SK-N-SH treated with all-trans-retinoic acid at 6 μM for 48 hours (cell line): ENCODE data around the gene GORAB.

Source experiments
- ATAC-seq: fragments of 200-7000 bp; cut with Tn5 transposase; 3 replicates; pipeline ENCODE4 v1.9.1; 2020; ENCODE audit warnings: mild to moderate bottlenecking, moderate library complexity
- ARNTL ChIP-seq: fragments of 450-650 bp; formaldehyde crosslinking; IDR thresholded peaks from 2 replicates; pipeline ENCODE4 v1.5.0; 2020; ENCODE audit warnings: low read depth, mild to moderate bottlenecking, moderate library complexity, borderline replicate concordance
- BACH2 ChIP-seq: fragments of 250-450 bp; sonication (Bioruptor Pico); IDR thresholded peaks from 2 replicates; pipeline ENCODE4 v1.9.0; 2021; ENCODE audit warnings: mild to moderate bottlenecking, borderline replicate concordance
- CREB5 ChIP-seq: fragments of 250-450 bp; sonication (Bioruptor Pico); IDR thresholded peaks from 2 replicates; pipeline ENCODE4 v1.5.1; 2020; ENCODE audit warnings: low read depth, mild to moderate bottlenecking, moderate library complexity
- CSDC2 ChIP-seq: fragments of 250-450 bp; sonication (Bioruptor Pico); IDR thresholded peaks from 2 replicates; pipeline ENCODE4 v1.5.0; 2020; ENCODE audit warnings: mild to moderate bottlenecking, moderate library complexity
- CSRNP3 ChIP-seq: fragments of 250-450 bp; sonication (Bioruptor Pico); IDR thresholded peaks from 2 replicates; pipeline ENCODE4 v1.5.1; 2021; ENCODE audit warnings: mild to moderate bottlenecking, moderate library complexity
- ESRRG ChIP-seq: fragments of 250-450 bp; sonication (Bioruptor Pico); IDR thresholded peaks from 2 replicates; pipeline ENCODE4 v1.6.1; 2021; ENCODE audit warnings: mild to moderate bottlenecking
- GLIS3 ChIP-seq: fragments of 250-450 bp; sonication (Bioruptor Pico); IDR thresholded peaks from 2 replicates; pipeline ENCODE4 v1.5.0; 2020; ENCODE audit warnings: mild to moderate bottlenecking, moderate library complexity
- ISL1 ChIP-seq: fragments of 250-450 bp; sonication (Bioruptor Pico); IDR thresholded peaks from 2 replicates; pipeline ENCODE4 v2.1.2; 2022; ENCODE audit warnings: mild to moderate bottlenecking, moderate library complexity
- OSR1 ChIP-seq: fragments of 250-450 bp; sonication (Bioruptor Pico); IDR thresholded peaks from 2 replicates; pipeline ENCODE4 v1.8.0; 2022; ENCODE audit warnings: moderate library complexity, mild to moderate bottlenecking, inconsistent platforms
- PATZ1 ChIP-seq: fragments of 250-450 bp; sonication (Bioruptor Pico); IDR thresholded peaks from 2 replicates; pipeline ENCODE4 v1.8.0; 2020; ENCODE audit warnings: mild to moderate bottlenecking, moderate library complexity, borderline replicate concordance
- POU6F1 ChIP-seq: fragments of 250-450 bp; sonication (Bioruptor Pico); IDR thresholded peaks from 2 replicates; pipeline ENCODE4 v1.8.0; 2021; ENCODE audit warnings: low read depth, mild to moderate bottlenecking, moderate library complexity, borderline replicate concordance
- PPARA ChIP-seq: fragments of 250-450 bp; sonication (Bioruptor Pico); IDR thresholded peaks from 2 replicates; pipeline ENCODE4 v1.5.0; 2020; ENCODE audit warnings: mild to moderate bottlenecking, borderline replicate concordance
- RARB ChIP-seq: fragments of 250-450 bp; sonication (Bioruptor Pico); IDR thresholded peaks from 2 replicates; pipeline ENCODE4 v1.8.0; 2021; ENCODE audit warnings: mild to moderate bottlenecking, moderate library complexity
- SNAI2 ChIP-seq: fragments of 250-450 bp; sonication (Bioruptor Pico); IDR thresholded peaks from 2 replicates; pipeline ENCODE4 v1.5.0; 2020; ENCODE audit warnings: mild to moderate bottlenecking, moderate library complexity
- TCF4 ChIP-seq: fragments of 250-450 bp; sonication (Bioruptor Pico); IDR thresholded peaks from 2 replicates; pipeline ENCODE4 v1.8.0; 2021; ENCODE audit warnings: mild to moderate bottlenecking, moderate library complexity, borderline replicate concordance
- TOX ChIP-seq: fragments of 250-450 bp; sonication (Bioruptor Pico); IDR thresholded peaks from 2 replicates; pipeline ENCODE4 v1.8.0; 2021; ENCODE audit warnings: mild to moderate bottlenecking, moderate library complexity, borderline replicate concordance
- TSHZ2 ChIP-seq: fragments of 250-450 bp; sonication (Bioruptor Pico); IDR thresholded peaks from 2 replicates; pipeline ENCODE4 v1.5.0; 2020; ENCODE audit warnings: mild to moderate bottlenecking, moderate library complexity
- ZC3H10 ChIP-seq: fragments of 250-450 bp; sonication (Bioruptor Pico); IDR thresholded peaks from 2 replicates; pipeline ENCODE4 v1.5.1; 2021; ENCODE audit warnings: mild to moderate bottlenecking, moderate library complexity
- ZFP3 ChIP-seq: fragments of 250-450 bp; sonication (Bioruptor Pico); IDR thresholded peaks from 2 replicates; pipeline ENCODE4 v1.5.0; 2020; ENCODE audit warnings: mild to moderate bottlenecking, moderate library complexity
- ZFP30 ChIP-seq: fragments of 450-650 bp; formaldehyde crosslinking; IDR thresholded peaks from 2 replicates; pipeline ENCODE4 v1.5.0; 2022; ENCODE audit warnings: mild to moderate bottlenecking, moderate library complexity
- ZNF565 ChIP-seq: fragments of 450-650 bp; formaldehyde crosslinking; conservative IDR thresholded peaks from 2 replicates; pipeline ENCODE4 v1.5.0; 2020; ENCODE audit warnings: low read depth, mild to moderate bottlenecking, moderate library complexity
- ZNF70 ChIP-seq: fragments of 450-650 bp; formaldehyde crosslinking; IDR thresholded peaks from 2 replicates; pipeline ENCODE4 v1.5.0; 2020; ENCODE audit warnings: mild to moderate bottlenecking, moderate library complexity
- ZNF8 ChIP-seq: fragments of 450-650 bp; formaldehyde crosslinking; IDR thresholded peaks from 2 replicates; pipeline ENCODE4 v1.5.0; 2020; ENCODE audit warnings: mild to moderate bottlenecking, moderate library complexity

GORAB gene

GRCh38 chr1:170513138-170513537 lies 18.8 kb upstream of the GORAB start:
- no peak for ATAC-seq
- TF ChIP-seq RARB (no peak), CSDC2 (CRISPR knock-in tag) (no peak), BACH2 (CRISPR knock-in tag) (no peak), ESRRG (CRISPR knock-in tag) (no peak), TOX (CRISPR knock-in tag) (no peak), ZFP3 (no peak), SNAI2 (no peak), PPARA (CRISPR knock-in tag) (no peak), ZFP30 (no peak), GLIS3 (CRISPR knock-in tag) (no peak), ARNTL (CRISPR knock-in tag) (no peak), ZNF565 (CRISPR knock-in tag) (no peak), ISL1 (CRISPR knock-in tag) (no peak), CREB5 (no peak)

- no peak for ATAC-seq
These were observed 13.7 kb upstream of the GORAB start for GRCh38 chr1:170518185-170518834.

GRCh38 chr1:170518965-170519364 lies 13.0 kb upstream of the GORAB start:
- TF ChIP-seq ZFP30: no peak
- ATAC-seq: peak; percentile 72

More at GRCh38 chr1:170518185-170518834, 13.7 kb upstream of the GORAB start:
- no peak for TF ChIP-seq PATZ1 (CRISPR knock-in tag)
- TF ChIP-seq PPARA (CRISPR knock-in tag): no peak
- TF ChIP-seq ZFP3: no peak
- TF ChIP-seq TSHZ2 (CRISPR knock-in tag): no peak
- TF ChIP-seq ZNF565 (CRISPR knock-in tag): no peak
- TF ChIP-seq ARNTL (CRISPR knock-in tag): no peak
- no peak for TF ChIP-seq GLIS3 (CRISPR knock-in tag)
- TF ChIP-seq ZFP30: no peak
- TF ChIP-seq ISL1 (CRISPR knock-in tag): no peak

- peak; percentile 75 for ATAC-seq
- TF ChIP-seq BACH2 (CRISPR knock-in tag) (no peak), CREB5 (no peak), TCF4 (CRISPR knock-in tag) (no peak), TOX (CRISPR knock-in tag) (no peak), ISL1 (CRISPR knock-in tag) (no peak), POU6F1 (CRISPR knock-in tag) (no peak; the same call in 1 of the 2 replicates), ZC3H10 (CRISPR knock-in tag) (no peak), TSHZ2 (CRISPR knock-in tag) (no peak), CSRNP3 (no peak), ZNF8 (CRISPR knock-in tag) (no peak), ZNF70 (CRISPR knock-in tag) (no peak), GLIS3 (CRISPR knock-in tag) (no peak), OSR1 (CRISPR knock-in tag) (no peak)
These were observed 11.4 kb upstream of the GORAB start for GRCh38 chr1:170520601-170521000.
